Stimulated activated CD4-positive, alpha-beta T cell treated with anti-CD3 and anti-CD28 coated beads, Interleukin-4, amount 100 ng/mL, for 1 hour (primary cell): ENCODE data around the gene PHYHD1.

ENCODE experiments used
- DNase-seq: peaks from one replicate; pipeline ENCODE4 v3.0.0-alpha.2; 2020

The PHYHD1 gene

DNA sequence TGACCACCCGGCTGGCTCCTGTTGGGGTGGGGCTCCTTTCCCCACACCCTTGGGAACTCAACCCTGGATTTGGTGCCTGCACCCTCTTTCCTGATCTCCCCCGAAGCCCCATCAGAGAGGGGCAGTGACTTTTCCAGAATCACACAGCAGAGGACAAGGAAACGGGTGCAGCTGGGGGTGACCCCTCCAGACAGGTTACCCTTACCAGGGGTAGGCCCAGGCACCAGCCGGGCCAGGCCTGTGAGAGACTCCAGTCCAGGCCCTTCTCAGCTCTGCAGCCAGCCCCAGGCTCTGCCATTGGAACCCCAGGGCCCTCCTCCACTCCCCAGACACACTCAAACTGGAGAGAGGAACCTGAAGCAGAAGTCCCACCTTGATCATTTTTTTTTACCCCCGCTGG lies 19.0 kb upstream of the PHYHD1 start:
- no peak for DNase-seq

DNA sequence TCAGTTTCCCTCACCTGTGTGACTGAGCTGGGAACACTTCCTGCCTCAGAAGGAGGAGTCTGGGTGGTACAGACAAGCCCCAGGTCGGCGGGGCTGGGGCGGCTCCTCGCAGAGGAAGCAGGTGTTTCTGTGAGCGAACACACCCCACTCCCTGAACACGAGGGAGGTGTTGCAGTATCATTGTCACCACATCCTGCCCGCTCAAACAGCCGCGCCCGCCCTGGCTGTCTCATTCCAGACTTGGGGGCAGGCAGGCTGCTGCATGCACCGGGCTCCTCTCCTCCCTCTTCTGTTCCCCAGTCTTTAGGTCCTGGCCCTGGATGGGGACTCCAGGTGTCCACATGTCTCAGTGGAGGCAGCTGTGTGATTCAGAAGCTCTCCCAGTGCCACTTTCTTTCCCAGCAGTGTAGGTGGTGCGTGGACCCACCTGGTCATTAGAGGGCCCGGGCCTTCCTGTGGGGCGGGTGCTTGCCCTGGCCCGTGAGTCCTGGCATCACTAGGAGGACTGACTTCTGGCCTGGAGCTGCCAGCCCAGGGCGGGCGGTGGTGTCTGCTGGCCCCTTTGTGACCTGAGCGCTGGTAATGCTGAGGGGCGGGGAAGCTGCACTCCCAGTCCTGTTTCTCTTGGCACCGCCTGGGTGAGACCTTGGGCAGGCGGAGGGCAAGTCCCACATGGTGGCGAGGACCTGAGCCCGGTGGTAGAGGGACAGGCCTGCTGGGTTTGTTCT lies 18.3 kb upstream of the PHYHD1 start:
- DNase-seq, result peak; percentile 82

- DNase-seq, result no peak
These were observed 17.7 kb upstream of the PHYHD1 start for GRCh38 chr9:128903079-128903461.

DNA sequence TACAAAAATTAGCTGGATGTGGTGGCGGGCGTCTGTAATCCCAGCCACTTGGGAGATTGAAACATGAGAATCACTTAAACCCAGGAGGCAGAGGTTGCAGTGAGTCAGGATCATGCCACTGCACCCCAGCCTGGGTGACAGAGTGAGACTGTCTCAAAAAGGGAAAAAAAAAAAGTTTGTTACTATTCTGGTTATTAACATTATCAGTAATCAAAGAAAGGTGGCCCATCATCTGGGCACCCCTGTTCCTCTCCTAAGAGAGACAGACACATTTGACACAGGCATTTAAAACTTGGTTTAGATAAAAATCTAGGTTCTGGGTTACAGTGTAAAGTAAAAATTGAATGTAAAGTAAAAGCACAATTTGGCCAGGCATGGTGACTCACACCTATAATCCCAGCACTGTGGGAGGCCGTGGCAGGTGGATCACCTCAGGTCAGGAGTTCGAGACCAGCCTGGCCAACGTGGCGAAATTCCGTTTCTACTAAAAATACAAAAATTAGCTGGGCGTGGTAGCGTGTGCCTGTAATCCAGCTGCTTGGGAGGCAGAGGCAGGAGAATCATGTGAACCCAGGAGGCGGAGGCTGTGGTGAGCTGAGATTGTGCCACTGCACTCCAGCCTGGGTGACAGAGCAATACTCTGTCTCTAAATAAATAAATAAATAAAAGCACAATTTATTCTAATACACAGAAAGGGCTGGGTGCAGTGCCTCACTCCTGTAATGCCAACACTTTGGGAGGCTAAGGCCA lies 16.7 kb upstream of the PHYHD1 start:
- DNase-seq, result no peak

DNA sequence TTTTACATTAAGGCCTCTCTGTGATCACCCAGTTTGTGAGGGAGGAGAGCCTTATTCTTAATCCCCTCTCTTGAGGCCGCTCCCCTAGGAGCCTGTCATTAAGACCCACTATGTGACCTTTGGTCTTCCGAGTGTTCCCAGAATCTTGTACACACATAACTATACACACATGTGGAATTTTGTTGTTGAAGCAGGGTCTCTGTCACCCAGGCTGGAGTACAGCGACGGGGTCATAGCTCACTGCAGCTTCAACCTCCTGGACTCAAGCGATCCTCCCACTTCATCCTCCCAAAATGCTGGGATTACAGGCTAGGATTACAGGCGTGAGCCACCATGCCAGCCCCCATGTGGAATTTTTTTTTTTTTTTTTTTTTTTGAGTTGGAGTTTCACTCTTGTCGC lies 14.8 kb upstream of the PHYHD1 start:
- DNase-seq, result no peak

DNA sequence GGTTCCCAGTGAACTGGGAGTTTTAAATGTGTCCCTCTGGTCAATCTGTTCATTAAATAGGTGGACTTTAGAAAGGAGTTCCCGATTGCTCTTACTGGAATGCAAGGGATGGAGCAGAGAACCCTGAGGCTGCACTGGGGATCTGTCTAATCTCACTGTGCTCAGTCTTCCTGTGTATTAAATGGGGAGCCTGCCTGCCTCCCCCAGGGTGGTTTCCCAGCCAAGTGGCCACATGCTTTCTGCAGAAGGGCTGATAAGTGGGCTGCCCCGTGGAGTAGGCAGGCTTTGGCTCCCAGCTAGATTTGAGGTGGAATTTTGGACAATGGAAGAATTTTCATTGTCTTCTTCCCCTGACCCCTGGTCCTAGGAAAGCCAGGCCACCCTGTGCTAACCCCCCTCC lies 14.0 kb upstream of the PHYHD1 start:
- DNase-seq, result no peak

- DNase-seq, result no peak
These were observed 12.4 kb upstream of the PHYHD1 start for GRCh38 chr9:128908372-128908771.

GRCh38 chr9:128909859-128910258 lies 10.9 kb upstream of the PHYHD1 start:
- no peak for DNase-seq

DNA sequence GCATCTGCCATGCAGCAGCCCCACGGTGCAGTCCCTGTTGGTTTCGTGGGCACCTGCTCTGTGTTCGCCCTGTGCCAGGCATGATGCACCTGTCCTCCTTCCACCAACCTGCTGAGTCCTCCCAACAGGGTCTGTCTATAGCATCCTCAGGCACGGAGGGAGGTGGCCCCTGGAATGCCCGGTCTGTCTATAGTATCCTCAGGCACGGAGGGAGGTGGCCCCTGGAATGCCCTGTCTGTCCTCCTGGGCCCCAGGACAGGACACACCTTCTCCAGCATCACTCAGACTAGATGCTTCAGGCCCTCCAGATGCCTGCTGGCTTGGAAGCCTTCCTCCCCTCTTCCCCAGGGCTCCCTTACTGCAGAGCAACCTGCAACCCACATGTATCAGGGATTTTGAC lies 9.9 kb upstream of the PHYHD1 start:
- DNase-seq, result no peak

DNA sequence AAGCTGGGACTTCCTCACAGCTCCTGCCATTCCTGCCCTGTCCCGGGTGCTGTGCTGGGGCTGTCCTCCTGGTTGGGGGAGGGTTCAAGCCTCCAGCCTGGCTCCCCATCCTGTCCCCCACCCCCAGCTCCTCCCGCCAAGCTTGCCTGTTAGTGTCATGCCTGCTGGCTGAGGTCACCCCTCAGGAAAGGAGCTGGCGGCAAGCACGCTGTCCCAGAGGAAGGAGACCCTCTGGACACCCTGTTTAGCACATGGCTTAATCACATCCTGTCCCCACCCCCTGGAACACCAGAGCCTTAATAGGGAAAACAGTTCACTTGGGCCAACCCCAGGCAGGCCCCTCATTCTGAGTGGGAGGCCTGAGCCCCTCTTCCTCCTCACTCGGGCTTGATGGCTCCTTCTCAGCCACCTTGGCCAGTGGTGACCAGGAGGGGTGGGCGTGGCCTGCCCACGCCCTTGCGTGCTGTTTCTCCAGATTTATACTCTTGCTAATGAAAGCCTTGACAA lies 9.2 kb upstream of the PHYHD1 start:
- no peak for DNase-seq

DNA sequence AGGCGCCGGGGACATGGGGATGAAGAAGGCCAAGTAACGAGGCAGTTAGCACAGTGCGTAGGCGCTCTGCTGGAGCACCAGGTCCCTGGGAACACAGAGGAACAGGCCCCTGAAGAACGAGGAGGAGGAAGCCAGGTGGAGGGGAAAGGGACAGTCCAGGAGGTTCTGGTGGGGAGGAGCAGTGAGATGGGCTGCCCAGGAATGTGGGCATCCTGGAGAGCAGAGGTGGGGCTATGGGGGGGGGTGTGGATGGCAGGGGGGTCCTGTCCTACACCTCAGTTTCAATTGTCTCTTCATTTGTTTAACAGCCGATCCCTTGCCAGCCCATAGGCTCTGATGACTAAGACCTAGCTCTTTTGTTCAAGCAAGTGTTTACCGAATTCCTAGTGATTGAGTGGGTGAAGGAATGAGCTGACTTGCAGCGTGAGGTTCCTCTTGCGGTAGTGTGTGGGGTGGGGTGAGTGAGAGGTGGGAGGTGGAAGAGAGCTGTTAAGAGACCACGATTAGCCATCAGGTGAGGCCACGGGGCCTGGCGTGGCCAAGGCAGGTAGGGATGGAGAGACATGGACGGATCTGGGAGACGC lies 8.4 kb upstream of the PHYHD1 start:
- peak; percentile 20 for DNase-seq

- no peak for DNase-seq
These were observed 7.5 kb upstream of the PHYHD1 start for GRCh38 chr9:128913048-128913900.

DNA sequence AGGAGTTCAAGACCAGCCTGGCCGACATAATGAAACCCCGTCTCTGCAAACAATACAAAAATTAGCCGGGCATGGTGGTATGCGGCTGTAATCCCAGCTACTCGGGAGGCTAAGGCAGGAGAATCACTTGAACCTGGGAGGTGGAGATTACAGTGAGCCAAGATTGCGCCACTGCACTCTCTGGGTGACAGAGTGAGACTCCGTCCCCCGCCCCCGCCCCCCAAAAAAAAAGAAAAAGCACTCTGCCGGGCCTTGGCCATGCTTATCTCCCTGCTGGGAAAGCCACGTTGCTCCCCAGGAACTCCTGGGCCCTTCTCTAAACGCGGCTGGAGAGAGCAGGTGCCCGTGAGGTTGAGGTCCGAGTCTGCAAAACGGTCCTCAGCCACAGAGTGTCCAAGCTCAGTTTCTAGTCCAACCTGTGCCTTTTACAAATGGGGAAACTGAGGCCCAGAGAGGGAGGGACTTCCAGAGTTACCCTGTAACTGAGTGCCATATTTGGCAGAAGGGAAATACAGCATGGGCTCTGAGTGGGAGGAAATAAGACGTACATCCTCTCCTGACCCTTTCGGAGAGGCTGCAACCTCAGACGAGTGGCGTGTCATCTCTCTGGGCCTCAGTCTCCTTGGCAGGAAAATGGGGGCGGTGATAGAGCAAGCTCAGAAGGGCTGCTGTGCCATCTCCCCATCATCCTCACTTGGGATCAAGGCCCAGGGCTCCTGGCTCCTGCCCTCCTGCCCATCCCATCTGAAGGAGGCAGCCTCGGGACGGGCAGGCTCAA lies 6.6 kb upstream of the PHYHD1 start:
- no peak for DNase-seq

DNA sequence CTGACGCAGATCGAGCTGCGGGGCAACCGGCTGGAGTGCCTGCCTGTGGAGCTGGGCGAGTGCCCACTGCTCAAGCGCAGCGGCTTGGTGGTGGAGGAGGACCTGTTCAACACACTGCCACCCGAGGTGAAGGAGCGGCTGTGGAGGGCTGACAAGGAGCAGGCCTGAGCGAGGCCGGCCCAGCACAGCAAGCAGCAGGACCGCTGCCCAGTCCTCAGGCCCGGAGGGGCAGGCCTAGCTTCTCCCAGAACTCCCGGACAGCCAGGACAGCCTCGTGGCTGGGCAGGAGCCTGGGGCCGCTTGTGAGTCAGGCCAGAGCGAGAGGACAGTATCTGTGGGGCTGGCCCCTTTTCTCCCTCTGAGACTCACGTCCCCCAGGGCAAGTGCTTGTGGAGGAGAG lies 4.6 kb upstream of the PHYHD1 start:
- no peak for DNase-seq

DNA sequence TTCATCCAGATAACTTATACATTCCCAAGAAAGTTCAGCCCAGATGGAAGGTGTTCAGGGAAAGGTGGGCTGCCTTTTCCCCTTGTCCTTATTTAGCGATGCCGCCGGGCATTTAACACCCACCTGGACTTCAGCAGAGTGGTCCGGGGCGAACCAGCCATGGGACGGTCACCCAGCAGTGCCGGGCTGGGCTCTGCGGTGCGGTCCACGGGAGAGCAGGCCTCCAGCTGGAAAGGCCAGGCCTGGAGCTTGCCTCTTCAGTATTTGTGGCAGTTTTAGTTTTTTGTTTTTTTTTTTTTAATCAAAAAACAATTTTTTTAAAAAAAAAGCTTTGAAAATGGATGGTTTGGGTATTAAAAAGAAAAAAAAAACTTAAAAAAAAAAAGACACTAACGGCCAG lies 4.0 kb upstream of the PHYHD1 start:
- no peak for DNase-seq

DNA sequence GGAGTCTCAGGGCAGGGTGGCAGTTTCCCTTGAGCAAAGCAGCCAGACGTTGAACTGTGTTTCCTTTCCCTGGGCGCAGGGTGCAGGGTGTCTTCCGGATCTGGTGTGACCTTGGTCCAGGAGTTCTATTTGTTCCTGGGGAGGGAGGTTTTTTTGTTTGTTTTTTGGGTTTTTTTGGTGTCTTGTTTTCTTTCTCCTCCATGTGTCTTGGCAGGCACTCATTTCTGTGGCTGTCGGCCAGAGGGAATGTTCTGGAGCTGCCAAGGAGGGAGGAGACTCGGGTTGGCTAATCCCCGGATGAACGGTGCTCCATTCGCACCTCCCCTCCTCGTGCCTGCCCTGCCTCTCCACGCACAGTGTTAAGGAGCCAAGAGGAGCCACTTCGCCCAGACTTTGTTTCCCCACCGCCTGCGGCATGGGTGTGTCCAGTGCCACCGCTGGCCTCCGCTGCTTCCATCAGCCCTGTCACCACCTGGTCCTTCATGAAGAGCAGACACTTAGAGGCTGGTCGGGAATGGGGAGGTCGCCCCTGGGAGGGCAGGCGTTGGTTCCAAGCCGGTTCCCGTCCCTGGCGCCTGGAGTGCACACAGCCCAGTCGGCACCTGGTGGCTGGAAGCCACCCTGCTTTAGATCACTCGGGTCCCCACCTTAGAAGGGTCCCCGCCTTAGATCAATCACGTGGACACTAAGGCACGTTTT lies 3.5 kb upstream of the PHYHD1 start:
- no peak for DNase-seq

DNA sequence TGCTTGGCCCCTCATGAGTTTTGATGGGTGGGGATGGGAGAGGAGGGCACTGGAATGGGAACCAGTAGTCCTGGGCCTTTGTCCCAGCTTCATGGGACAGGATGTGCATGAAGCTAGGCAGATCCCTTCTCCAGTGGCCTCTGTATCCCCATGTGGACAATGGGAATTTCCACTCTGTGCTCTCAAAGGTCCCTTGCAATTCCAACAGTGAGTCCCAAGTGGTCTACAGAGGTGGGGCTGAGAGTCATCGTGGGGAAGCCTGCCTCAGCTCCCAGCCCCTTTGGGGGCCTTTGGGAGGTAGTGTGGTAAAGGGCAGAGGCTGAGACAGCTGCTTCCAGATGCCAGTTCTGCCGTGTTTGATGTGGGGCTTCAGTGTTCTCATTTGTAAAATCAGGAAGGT lies 1.9 kb upstream of the PHYHD1 start:
- no peak for DNase-seq

DNA sequence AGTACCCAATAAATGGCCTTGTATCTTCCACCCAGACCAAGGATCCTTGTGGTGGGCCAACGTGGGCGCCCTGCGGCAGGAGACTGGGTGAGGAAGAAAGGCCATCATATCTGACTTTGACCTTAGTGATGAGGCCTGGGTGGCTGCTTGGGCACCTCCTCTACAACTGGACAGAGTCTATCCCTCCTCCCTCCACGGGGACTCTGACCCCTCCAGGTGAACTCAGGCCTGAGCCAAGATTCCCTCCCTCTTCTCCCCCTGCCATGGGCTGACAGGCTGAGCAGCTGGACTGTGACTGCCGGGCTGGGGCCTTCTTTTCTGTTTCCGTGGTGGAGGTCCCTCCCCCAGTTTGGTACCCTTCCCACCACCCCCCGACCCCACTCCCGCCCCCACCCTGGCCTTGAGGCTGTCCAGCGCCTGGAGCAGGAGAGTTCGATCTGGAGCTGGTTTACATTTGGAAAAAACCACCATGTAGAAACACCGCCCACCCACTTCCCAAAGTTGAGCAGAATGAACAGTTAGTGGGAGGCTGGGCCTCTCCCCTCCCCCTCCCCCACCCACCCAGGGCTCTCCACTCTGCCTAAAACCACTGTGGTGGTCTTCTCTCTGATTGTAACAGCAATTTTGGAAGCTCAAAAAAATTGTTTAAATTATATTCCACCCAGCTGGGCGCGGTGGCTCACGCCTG lies 1.2 kb upstream of the PHYHD1 start:
- no peak for DNase-seq

DNA sequence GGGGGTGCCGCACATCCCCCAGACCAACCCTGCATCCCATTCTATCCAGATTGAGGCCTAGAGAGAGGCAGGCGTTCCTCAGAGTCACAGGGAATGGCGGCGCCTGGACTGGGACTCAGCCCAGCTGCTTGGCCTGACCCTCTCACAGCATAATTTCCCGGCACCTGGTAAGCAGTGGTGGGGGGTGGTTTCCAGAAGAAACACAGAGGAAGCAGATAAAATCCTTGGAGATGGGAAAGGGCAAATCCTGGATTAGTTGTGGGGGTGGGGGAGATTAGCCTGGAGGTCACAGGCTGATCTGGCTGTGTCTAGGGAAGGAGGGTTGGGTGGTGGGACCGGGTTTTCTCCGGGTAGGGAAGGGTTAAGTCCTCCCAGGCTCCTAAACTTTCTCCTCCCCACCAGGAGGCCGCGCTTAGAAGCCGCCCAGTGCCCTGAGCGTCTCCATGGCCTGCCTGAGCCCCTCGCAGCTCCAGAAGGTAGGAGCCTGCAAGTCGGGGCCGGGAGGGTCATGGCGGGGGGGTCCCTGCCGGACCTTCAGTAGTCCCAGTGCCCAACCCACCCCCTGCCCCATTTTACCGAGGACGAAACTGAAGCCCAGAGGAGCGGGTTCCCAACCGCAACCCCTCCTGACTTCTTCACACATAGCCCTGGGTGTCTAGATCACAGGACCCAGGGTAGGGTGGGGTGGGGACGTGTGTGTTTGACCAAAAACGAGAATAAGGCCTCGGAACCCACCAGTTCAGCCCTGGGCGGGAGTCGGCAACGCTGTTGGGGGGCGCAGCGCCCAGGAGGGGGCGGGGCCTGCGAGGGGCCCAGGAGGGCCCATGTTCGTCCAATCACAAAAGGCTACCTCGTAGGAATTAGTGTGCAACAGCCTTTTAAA lies 1.3 kb downstream of the PHYHD1 start:
- no peak for DNase-seq

DNA sequence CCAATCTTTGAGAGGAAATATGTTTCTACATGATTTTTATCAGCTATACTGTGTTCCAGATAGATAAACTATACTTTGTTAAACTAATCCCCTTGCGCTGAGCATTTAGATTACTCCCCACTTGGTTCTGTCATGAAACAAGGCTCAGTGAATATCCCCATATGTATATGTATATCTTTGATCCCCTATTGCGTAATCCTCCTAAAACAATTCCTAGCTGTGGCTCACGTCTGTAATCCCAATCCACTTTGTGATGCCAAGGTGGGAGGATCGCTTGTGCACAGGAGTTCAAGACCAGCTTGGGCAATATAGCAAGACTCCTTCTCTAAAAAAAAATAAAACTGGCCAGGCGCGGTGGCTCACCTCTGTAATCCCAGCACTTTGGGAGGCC lies 2.7 kb downstream of the PHYHD1 start:
- DNase-seq, result no peak
